Endothelial cell of umbilical vein (primary cell): ENCODE measurements around the gene ENG. TPM values are rescaled to one million over a fixed set of nuclear protein-coding genes. Genes with fewer than 3 reads are reported as not detected.

Source experiments
- BruUV-seq: library from RNA; stranded (reverse); fragments of 400-500 nt; replicated peaks from 2 replicates; lab custom pipeline; 2021; lab: Mats Ljungman, UMichigan
- CTCF ChIA-PET: fragments of 300-600, 350-600 bp; sonication (Branson Sonifier 250); formaldehyde crosslinking; loops from one replicate; lab custom pipeline; 2021; ENCODE audit warnings: antibody characterized with exemption, inconsistent platforms; lab: Charles Lee
- POLR2A ChIA-PET: fragments of 300-600, 350-600 bp; sonication (Branson Sonifier 250); formaldehyde crosslinking; loops from one replicate; lab custom pipeline; 2021; ENCODE audit warnings: antibody characterized with exemption, inconsistent platforms; lab: Charles Lee
- DNase-seq: peaks from one replicate; pipeline ENCODE4 v3.0.0-alpha.2; 2011; ENCODE audit warnings: low read depth, low spot score
- FAIRE-seq: peaks from 2 replicates; lab custom pipeline; 2011; peaks lifted over from hg19 to GRCh38; lab: Jason Lieb, UNC
- H2AFZ ChIP-seq: 2 replicates; pipeline ENCODE4 v1.6.0; 2012; ENCODE audit warnings: low read depth, low read length, control low read depth, inconsistent platforms
- H3K27ac ChIP-seq: 2 replicates; pipeline ENCODE4 v1.5.1; 2011; ENCODE audit warnings: low read depth, mild to moderate bottlenecking, control low read depth, low read length, moderate library complexity; ENCODE audit not compliant: insufficient read depth
- H3K27me3 ChIP-seq, 2 experiments: 2 replicates each; pipeline versions ENCODE4 v1.6.0 to v1.6.1; 2011; ENCODE audit warnings: low read length in 2 of 2, mixed read lengths in 1 of 2; ENCODE audit not compliant: control insufficient read depth in 2 of 2, insufficient read depth in 2 of 2
- H3K36me3 ChIP-seq, 2 experiments: 2 replicates in 1 of 2; 3 replicates in 1 of 2; pipeline ENCODE4 v1.5.1; 2011; ENCODE audit warnings: low read length in 2 of 2, mild to moderate bottlenecking in 1 of 2, moderate library complexity in 1 of 2; ENCODE audit not compliant: control insufficient read depth in 2 of 2, insufficient read depth in 2 of 2; ENCODE audit errors: extremely low read depth in 1 of 2
- H3K4me1 ChIP-seq: 3 replicates; pipeline ENCODE4 v1.5.1; 2011; ENCODE audit warnings: mild to moderate bottlenecking, low read length; ENCODE audit not compliant: control insufficient read depth, insufficient read depth; ENCODE audit errors: extremely low read depth
- H3K4me2 ChIP-seq: 2 replicates; pipeline ENCODE4 v1.6.1; 2011; ENCODE audit warnings: low read length, control low read depth, mixed read lengths; ENCODE audit not compliant: insufficient read depth
- H3K4me3 ChIP-seq, 3 experiments: fragments of 200-600 bp in 1 of 3; sonication (generic), shearing (Covaris generic) in 1 of 3; replicated peaks in 1 of 3; 2 replicates each; pipeline ENCODE4 v1.5.1; 2011 to 2016; ENCODE audit warnings: control low read depth in 3 of 3, low read length in 3 of 3, mild to moderate bottlenecking in 2 of 3, inconsistent platforms in 1 of 3, low read depth in 1 of 3, moderate library complexity in 1 of 3; ENCODE audit not compliant: insufficient read depth in 1 of 3
- H3K79me2 ChIP-seq: 2 replicates; pipeline ENCODE4 v1.6.0; 2012; ENCODE audit warnings: low read length, inconsistent platforms; ENCODE audit not compliant: control insufficient read depth, insufficient read depth
- H3K9ac ChIP-seq: replicated peaks from 2 replicates; pipeline ENCODE3; 2011; ENCODE audit warnings: low read length, control low read depth; ENCODE audit not compliant: insufficient read depth; ENCODE audit errors: extremely low read depth
- H3K9me1 ChIP-seq: replicated peaks from 3 replicates; pipeline ENCODE4 v1.6.0; 2011; ENCODE audit warnings: mild to moderate bottlenecking, low read length; ENCODE audit not compliant: control insufficient read depth, insufficient read depth; ENCODE audit errors: extremely low read depth
- H3K9me3 ChIP-seq: replicated peaks from 2 replicates; pipeline ENCODE4 v1.5.1; 2012; ENCODE audit warnings: low read length, inconsistent platforms; ENCODE audit not compliant: control insufficient read depth, insufficient read depth
- H4K20me1 ChIP-seq: replicated peaks from 2 replicates; pipeline ENCODE3; 2011; ENCODE audit warnings: mild to moderate bottlenecking, low read length; ENCODE audit not compliant: control insufficient read depth, insufficient read depth; ENCODE audit errors: extremely low read depth
- CTCF ChIP-seq, 2 donors: IDR thresholded peaks; 1 replicate in 1 of 2; 2 replicates in 1 of 2; pipeline ENCODE4 v1.5.1; 2011; ENCODE audit warnings: low read length in 2 of 2, mild to moderate bottlenecking in 2 of 2, moderate library complexity in 2 of 2, control low read depth in 1 of 2, inconsistent platforms in 1 of 2, low read depth in 1 of 2; ENCODE audit not compliant: insufficient read depth in 1 of 2; ENCODE audit errors: extremely low read depth in 1 of 2
- EZH2 ChIP-seq: IDR thresholded peaks from 2 replicates; pipeline ENCODE4 v1.6.1; 2012; ENCODE audit warnings: borderline replicate concordance, low read depth, mild to moderate bottlenecking, moderate library complexity, low read length, inconsistent platforms; ENCODE audit not compliant: severe bottlenecking
- FOS ChIP-seq: IDR thresholded peaks from 2 replicates; pipeline ENCODE4 v1.6.1; 2011; ENCODE audit warnings: mild to moderate bottlenecking, low read length, moderate library complexity, borderline replicate concordance; ENCODE audit not compliant: insufficient read depth
- GATA2 ChIP-seq: IDR thresholded peaks from 2 replicates; pipeline ENCODE4 v1.7.0; 2011; ENCODE audit warnings: low read depth, mild to moderate bottlenecking, moderate library complexity, mixed read lengths, low read length; ENCODE audit not compliant: insufficient read length, insufficient read depth
- JUN ChIP-seq: IDR thresholded peaks from 2 replicates; pipeline ENCODE4 v1.6.1; 2011; ENCODE audit warnings: borderline replicate concordance, low read depth; ENCODE audit not compliant: insufficient read length, insufficient read depth
- MAX ChIP-seq: IDR thresholded peaks from 2 replicates; pipeline ENCODE4 v1.6.1; 2011; ENCODE audit not compliant: insufficient read depth, insufficient read length
- MYC ChIP-seq: IDR thresholded peaks from one replicate; pipeline ENCODE4 v1.6.1; 2011; ENCODE audit warnings: mild to moderate bottlenecking, low read depth, low read length
- POLR2A ChIP-seq: IDR thresholded peaks from 2 replicates; pipeline ENCODE4 v1.6.1; 2012; ENCODE audit warnings: low read depth, mild to moderate bottlenecking, control low read depth, low read length
- POLR2AphosphoS5 ChIP-seq: IDR thresholded peaks from 2 replicates; pipeline ENCODE4 v1.6.1; 2012; ENCODE audit warnings: low read depth, mild to moderate bottlenecking, control low read depth, low read length, moderate library complexity; ENCODE audit not compliant: insufficient read depth
- dilution Hi-C: fragments of 300-500 bp; cut with MboI; formaldehyde crosslinking; loops from one replicate; pipeline ENCODE4 v1.15.0; 2019; ENCODE audit warnings: low sequenced_read_pairs; ENCODE audit not compliant: extremely low pct_ligation_motif_present
- intact Hi-C: fragments of 100-400 bp; cut with micrococcal nuclease; formaldehyde crosslinking; loops from one replicate; pipeline ENCODE4 v1.10.0; 2022
- polyA plus RNA-seq, 4 experiments: library from polyadenylated mRNA; depleted of rRNA in 3 of 4; stranded (reverse) in 3 of 4; unstranded in 1 of 4; fragments of >200 nt; gene quantifications; 2 replicates each; pipeline versions ENCODE4 v1.2.1 to v1.2.3, GENCODE V29; 2011 to 2012; ENCODE audit warnings: missing spikeins in 1 of 4
- total RNA-seq: library from RNA; stranded (reverse); gene quantifications from 2 replicates; pipeline ENCODE4 v1.2.3, GENCODE V29; 2021

The ENG gene
- total and polyA plus RNA-seq, 2 donors (not counting 3 experiments of a cell fraction or from before 2014, with no cell fraction given): 338 to 728 TPM

GRCh38 chr9:127790094-127790855, 64.2 kb downstream of the ENG start:
- no peaks in the 10 kb centered on the region for H4K20me1 ChIP-seq
- ChIA-PET CTCF (interaction anchor here (0.6 to 0.8 kb wide), 2 partner anchors 45 to 80 kb away, joined by 3 to 4 read pairs; no protein-coding TSS in a partner anchor), POLR2A (interaction anchor here (1.8 kb wide), 1 partner anchor 80 kb away, joined by 4 read pairs; no protein-coding TSS in a partner anchor)
- FAIRE-seq (no peak), DNase-seq (no peak)
- H3K9me3 ChIP-seq: no peaks in the 10 kb centered on the region
- no peak overlapping the region for H2AFZ ChIP-seq
- H3K79me2 ChIP-seq: peaks cover 52% of the 10 kb centered on the region
- H3K4me1 ChIP-seq: peaks cover 15% of the 10 kb centered on the region
- H3K36me3 ChIP-seq: peaks cover 40 to 43% of the 10 kb centered on the region in 2 experiments
- no TSS peak for BruUV-seq
- H3K4me3 ChIP-seq: no peak overlapping the region
- intact Hi-C loops: no loop called here
- no peak overlapping the region for H3K4me2 ChIP-seq
- no peak for TF ChIP-seq GATA2
- TF ChIP-seq MYC: no peak
- no peak for TF ChIP-seq POLR2AphosphoS5
- no peak for TF ChIP-seq EZH2
- TF ChIP-seq JUN: no peak
- no peak for TF ChIP-seq POLR2A
- no peak for TF ChIP-seq FOS
- no peak for TF ChIP-seq CTCF (IDR thresholded peaks at IDR 0.05; ENCODE audit: extremely low read depth in 1 of 2, insufficient read depth in 1 of 2, low read depth in 1 of 2, low read length in 2 of 2)
- TF ChIP-seq MAX: no peak
- H3K9me1 ChIP-seq: no peaks in the 10 kb centered on the region
- no peak overlapping the region for H3K27ac ChIP-seq
- dilution Hi-C loops: no loop called here
- H3K27me3 ChIP-seq: no peaks in the 10 kb centered on the region
- H3K9ac ChIP-seq: no peak overlapping the region
